Neural crest cell (in vitro differentiated cells): ENCODE results near the gene RAI1. TPM values are rescaled to one million over a fixed set of nuclear protein-coding genes. Genes with fewer than 3 reads are reported as not detected.
A peak's percentile ranks its signal among the peaks of the same experiment; 100 is the strongest.

ENCODE experiments used
- DNase-seq: peaks from one replicate; pipeline ENCODE4 v3.0.0; 2021; ENCODE audit warnings: low read depth, mixed read lengths, low spot score
- H3K27ac Mint-ChIP-seq: one replicate; pipeline ENCODE4 v1.8.0; 2021; ENCODE audit warnings: mild to moderate bottlenecking, mixed read lengths; ENCODE audit not compliant: unreplicated experiment
- H3K27me3 Mint-ChIP-seq: 2 replicates; pipeline ENCODE4 v1.8.0; 2021; ENCODE audit warnings: low read depth, mild to moderate bottlenecking, mixed read lengths
- H3K36me3 Mint-ChIP-seq: 2 replicates; pipeline ENCODE4 v1.8.0; 2021; ENCODE audit warnings: low read depth, mild to moderate bottlenecking, mixed read lengths
- H3K4me1 Mint-ChIP-seq: 2 replicates; pipeline ENCODE4 v1.8.0; 2021; ENCODE audit warnings: mixed read lengths
- H3K4me3 Mint-ChIP-seq: one replicate; pipeline ENCODE4 v1.8.0; 2021; ENCODE audit warnings: mild to moderate bottlenecking, mixed read lengths
- H3K9me3 Mint-ChIP-seq: 2 replicates; pipeline ENCODE4 v1.8.0; 2021; ENCODE audit warnings: mixed read lengths
- total RNA-seq: library from RNA; stranded (reverse); gene quantifications from 2 replicates; pipeline ENCODE4 v1.2.1, GENCODE V29; 2021
- TF ChIP-seq, protein P1 (sequence below): fragments of 200-600 bp; sonication (generic); conservative IDR thresholded peaks from 2 replicates; pipeline ENCODE4 v1.5.0; 2021; ENCODE audit warnings: antibody characterized with exemption, mild to moderate bottlenecking

RAI1 gene
- total RNA-seq, 1 donor from 2014 or later: 54.0 TPM

GRCh38 chr17:17749921-17750320, 68.7 kb downstream of the RAI1 start:
- no peaks in the 10 kb centered on the region for H3K27me3 Mint-ChIP-seq
- H3K36me3 Mint-ChIP-seq: no peaks in the 10 kb centered on the region
- peak; percentile 57 for DNase-seq
- no peak overlapping the region for H3K27ac Mint-ChIP-seq
- H3K4me3 Mint-ChIP-seq: peak overlapping the region; percentile 60
- no peaks in the 10 kb centered on the region for H3K9me3 Mint-ChIP-seq
- TF ChIP-seq, protein P1, sequence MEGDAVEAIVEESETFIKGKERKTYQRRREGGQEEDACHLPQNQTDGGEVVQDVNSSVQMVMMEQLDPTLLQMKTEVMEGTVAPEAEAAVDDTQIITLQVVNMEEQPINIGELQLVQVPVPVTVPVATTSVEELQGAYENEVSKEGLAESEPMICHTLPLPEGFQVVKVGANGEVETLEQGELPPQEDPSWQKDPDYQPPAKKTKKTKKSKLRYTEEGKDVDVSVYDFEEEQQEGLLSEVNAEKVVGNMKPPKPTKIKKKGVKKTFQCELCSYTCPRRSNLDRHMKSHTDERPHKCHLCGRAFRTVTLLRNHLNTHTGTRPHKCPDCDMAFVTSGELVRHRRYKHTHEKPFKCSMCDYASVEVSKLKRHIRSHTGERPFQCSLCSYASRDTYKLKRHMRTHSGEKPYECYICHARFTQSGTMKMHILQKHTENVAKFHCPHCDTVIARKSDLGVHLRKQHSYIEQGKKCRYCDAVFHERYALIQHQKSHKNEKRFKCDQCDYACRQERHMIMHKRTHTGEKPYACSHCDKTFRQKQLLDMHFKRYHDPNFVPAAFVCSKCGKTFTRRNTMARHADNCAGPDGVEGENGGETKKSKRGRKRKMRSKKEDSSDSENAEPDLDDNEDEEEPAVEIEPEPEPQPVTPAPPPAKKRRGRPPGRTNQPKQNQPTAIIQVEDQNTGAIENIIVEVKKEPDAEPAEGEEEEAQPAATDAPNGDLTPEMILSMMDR: no peak
- H3K4me1 Mint-ChIP-seq: peaks cover 55% of the 10 kb centered on the region

GRCh38 chr17:17750881-17751280, 69.6 kb downstream of the RAI1 start:
- peak overlapping the region; percentile 95 for H3K27ac Mint-ChIP-seq
- peak overlapping the region; percentile 61 for H3K4me3 Mint-ChIP-seq
- TF ChIP-seq, protein P1: no peak

GRCh38 chr17:17751489-17752088, 70.3 kb downstream of the RAI1 start:
- DNase-seq: no peak
- H3K27me3 Mint-ChIP-seq: no peaks in the 10 kb centered on the region
- TF ChIP-seq, protein P1: no peak
- H3K27ac Mint-ChIP-seq: peak overlapping the region; percentile 76
- H3K36me3 Mint-ChIP-seq: no peaks in the 10 kb centered on the region
- H3K4me3 Mint-ChIP-seq: peak overlapping the region; percentile 61
- peaks cover 55% of the 10 kb centered on the region for H3K4me1 Mint-ChIP-seq
- no peaks in the 10 kb centered on the region for H3K9me3 Mint-ChIP-seq

More at GRCh38 chr17:17750881-17751280, 69.6 kb downstream of the RAI1 start:
- DNase-seq: no peak
- Mint-ChIP-seq H3K4me1 (peaks cover 52% of the 10 kb centered on the region), H3K9me3 (no peaks in the 10 kb centered on the region), H3K27me3 (no peaks in the 10 kb centered on the region), H3K36me3 (no peaks in the 10 kb centered on the region)

GRCh38 chr17:17752089-17752820, 71.0 kb downstream of the RAI1 start:
- Mint-ChIP-seq H3K9me3 (no peaks in the 10 kb centered on the region), H3K4me3 (peak overlapping the region; percentile 62), H3K27me3 (no peaks in the 10 kb centered on the region), H3K27ac (peak overlapping the region; percentile 96), H3K36me3 (no peaks in the 10 kb centered on the region), H3K4me1 (peaks cover 56% of the 10 kb centered on the region)
- TF ChIP-seq, protein P1: peak; percentile 42
- peak; percentile 93 for DNase-seq

DNA sequence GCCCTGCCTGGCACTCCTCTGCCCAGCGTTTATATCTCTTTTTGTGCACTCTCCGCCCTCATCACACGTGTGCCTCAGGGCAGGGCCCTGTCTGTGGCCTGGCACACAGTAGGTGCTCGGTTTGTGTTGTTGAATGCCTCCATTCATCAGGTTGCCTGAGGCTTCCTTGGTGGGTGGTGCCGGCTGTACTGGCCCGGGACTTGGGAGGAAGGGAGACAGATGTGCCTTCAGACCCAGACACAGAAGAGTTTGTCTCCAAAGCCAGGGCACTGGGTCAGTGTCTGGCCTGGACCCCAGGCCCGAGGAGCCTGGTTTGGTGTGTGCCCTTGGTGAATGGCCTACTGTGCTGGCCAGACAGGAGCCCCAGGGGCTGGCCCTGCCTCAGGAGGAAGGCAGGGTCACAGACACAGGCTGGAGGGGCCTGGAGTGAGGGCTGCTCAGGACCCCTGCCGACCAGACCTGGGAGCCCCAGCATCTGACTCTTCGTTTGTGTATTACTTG, 71.6 kb downstream of the RAI1 start:
- peaks cover 58% of the 10 kb centered on the region for H3K4me1 Mint-ChIP-seq
- DNase-seq: peak; percentile 42
- H3K27ac Mint-ChIP-seq: peak overlapping the region; percentile 96
- H3K27me3 Mint-ChIP-seq: no peaks in the 10 kb centered on the region
- no peaks in the 10 kb centered on the region for H3K36me3 Mint-ChIP-seq
- no peaks in the 10 kb centered on the region for H3K9me3 Mint-ChIP-seq
- TF ChIP-seq, protein P1: no peak
- peak overlapping the region; percentile 62 for H3K4me3 Mint-ChIP-seq
